H9 (cell line): Measurements from ENCODE around the gene BCKDHA. TPM values are rescaled to one million over a fixed set of nuclear protein-coding genes. Genes with fewer than 3 reads are reported as not detected.

Experiments
- DNase-seq: peaks from one replicate; pipeline ENCODE4 v3.0.0-alpha.2; 2017
- H2AFZ ChIP-seq: one replicate; pipeline ENCODE4 v1.6.1; 2013; ENCODE audit warnings: mild to moderate bottlenecking, low read length, control low read depth, moderate library complexity
- H2AK5ac ChIP-seq: 2 replicates; pipeline ENCODE4 v1.6.1; 2013; ENCODE audit warnings: low read length, control low read depth, mixed read lengths; ENCODE audit not compliant: insufficient read length
- H2BK120ac ChIP-seq: one replicate; pipeline ENCODE4 v1.6.1; 2013; ENCODE audit warnings: low read depth, mild to moderate bottlenecking, low read length, control low read depth, inconsistent platforms; ENCODE audit not compliant: poor library complexity, severe bottlenecking
- H2BK12ac ChIP-seq: 2 replicates; pipeline ENCODE4 v1.6.1; 2013; ENCODE audit warnings: low read length, control low read depth, mixed read lengths, low read depth; ENCODE audit not compliant: insufficient read length
- H2BK15ac ChIP-seq: 2 replicates; pipeline ENCODE4 v1.6.1; 2013; ENCODE audit warnings: low read depth, low read length, control low read depth
- H2BK20ac ChIP-seq: one replicate; pipeline ENCODE4 v1.6.1; 2013; ENCODE audit warnings: low read depth, mild to moderate bottlenecking, low read length, control low read depth, inconsistent platforms; ENCODE audit not compliant: poor library complexity, severe bottlenecking
- H2BK5ac ChIP-seq: 2 replicates; pipeline ENCODE4 v1.6.1; 2013; ENCODE audit warnings: low read length, control low read depth, mixed read lengths; ENCODE audit not compliant: insufficient read length
- H3K14ac ChIP-seq: 2 replicates; pipeline ENCODE4 v1.6.1; 2013; ENCODE audit warnings: low read length, control low read depth; ENCODE audit not compliant: insufficient read depth
- H3K18ac ChIP-seq: 2 replicates; pipeline ENCODE4 v1.6.1; 2013; ENCODE audit warnings: low read depth, mild to moderate bottlenecking, mixed read lengths, low read length, control low read depth; ENCODE audit not compliant: insufficient read length
- H3K23ac ChIP-seq: 2 replicates; pipeline ENCODE4 v1.6.1; 2013; ENCODE audit warnings: low read length, control low read depth, mixed read lengths, low read depth; ENCODE audit not compliant: insufficient read length
- H3K23me2 ChIP-seq: 2 replicates; pipeline ENCODE4 v1.6.1; 2013; ENCODE audit warnings: low read depth, mild to moderate bottlenecking, mixed read lengths, low read length, control low read depth; ENCODE audit not compliant: insufficient read length, poor library complexity, severe bottlenecking
- H3K27ac ChIP-seq: 2 replicates; pipeline ENCODE4 v1.5.1; 2013; ENCODE audit warnings: low read length, control low read depth, mixed read lengths, low read depth; ENCODE audit not compliant: insufficient read length
- H3K27me3 ChIP-seq: 2 replicates; pipeline ENCODE4 v1.6.1; 2013; ENCODE audit warnings: low read length, control low read depth, inconsistent platforms; ENCODE audit not compliant: insufficient read depth
- H3K4ac ChIP-seq: 2 replicates; pipeline ENCODE4 v1.6.1; 2013; ENCODE audit warnings: low read depth, mild to moderate bottlenecking, control low read depth, inconsistent platforms, low read length, moderate library complexity
- H3K4me1 ChIP-seq: 2 replicates; pipeline ENCODE4 v1.6.1; 2013; ENCODE audit warnings: low read length, control low read depth, inconsistent platforms; ENCODE audit not compliant: insufficient read depth
- H3K4me2 ChIP-seq: 2 replicates; pipeline ENCODE4 v1.6.1; 2013; ENCODE audit warnings: low read length, control low read depth, mixed read lengths; ENCODE audit not compliant: insufficient read length, insufficient read depth
- H3K56ac ChIP-seq: 2 replicates; pipeline ENCODE4 v1.6.1; 2013; ENCODE audit warnings: low read depth, mild to moderate bottlenecking, mixed read lengths, low read length, control low read depth; ENCODE audit not compliant: insufficient read length
- H3K79me1 ChIP-seq: 2 replicates; pipeline ENCODE4 v1.6.1; 2013; ENCODE audit warnings: low read depth, mild to moderate bottlenecking, moderate library complexity, low read length, control low read depth, inconsistent platforms; ENCODE audit not compliant: insufficient read depth, poor library complexity, severe bottlenecking
- H3K79me2 ChIP-seq: 2 replicates; pipeline ENCODE4 v1.6.1; 2013; ENCODE audit warnings: low read length, control low read depth, inconsistent platforms; ENCODE audit not compliant: insufficient read depth
- H3K9ac ChIP-seq: 2 replicates; pipeline ENCODE4 v1.6.1; 2013; ENCODE audit warnings: low read length, control low read depth, mixed read lengths; ENCODE audit not compliant: insufficient read length; ENCODE audit errors: extremely low read depth
- H3K9me3 ChIP-seq: one replicate; pipeline ENCODE4 v1.6.1; 2013; ENCODE audit warnings: low read depth, low read length, inconsistent platforms; ENCODE audit not compliant: control insufficient read depth
- H3T11ph ChIP-seq: one replicate; pipeline ENCODE4 v1.6.1; 2013; ENCODE audit warnings: mild to moderate bottlenecking, low read length, control low read depth, inconsistent platforms
- H4K20me1 ChIP-seq: one replicate; pipeline ENCODE4 v1.6.1; 2013; ENCODE audit not compliant: control insufficient read depth, insufficient read length, insufficient read depth
- H4K5ac ChIP-seq: 2 replicates; pipeline ENCODE4 v1.6.1; 2013; ENCODE audit warnings: low read depth, mild to moderate bottlenecking, mixed read lengths, low read length, control low read depth; ENCODE audit not compliant: insufficient read length
- H4K8ac ChIP-seq: replicated peaks from 2 replicates; pipeline ENCODE4 v1.6.1; 2013; ENCODE audit warnings: low read length, control low read depth, mixed read lengths, low read depth; ENCODE audit not compliant: insufficient read length
- H4K91ac ChIP-seq: 2 replicates; pipeline ENCODE4 v1.6.1; 2013; ENCODE audit warnings: low read depth, mild to moderate bottlenecking, moderate library complexity, mixed read lengths, low read length, control low read depth; ENCODE audit not compliant: insufficient read length
- H3K27ac Mint-ChIP-seq, 3 experiments: 2 replicates in 2 of 3; 3 replicates in 1 of 3; pipeline ENCODE4 v1.8.0; 2020 to 2021; ENCODE audit warnings: mixed read lengths in 3 of 3, mild to moderate bottlenecking in 1 of 3, moderate library complexity in 1 of 3
- H3K27me3 Mint-ChIP-seq: 2 replicates; pipeline ENCODE4 v1.8.0; 2021; ENCODE audit warnings: low read depth, mild to moderate bottlenecking, moderate library complexity, mixed read lengths
- H3K36me3 Mint-ChIP-seq, 3 experiments: 2 replicates in 2 of 3; 3 replicates in 1 of 3; pipeline ENCODE4 v1.8.0; 2020 to 2021; ENCODE audit warnings: low read depth in 3 of 3, mixed read lengths in 3 of 3; ENCODE audit not compliant: insufficient read depth in 1 of 3
- H3K4me1 Mint-ChIP-seq, 2 experiments: 2 replicates each; pipeline ENCODE4 v1.8.0; 2020; ENCODE audit warnings: mixed read lengths in 2 of 2
- H3K4me3 Mint-ChIP-seq, 2 experiments: 2 replicates in 1 of 2; 3 replicates in 1 of 2; pipeline ENCODE4 v1.8.0; 2020 to 2021; ENCODE audit warnings: mild to moderate bottlenecking in 2 of 2, mixed read lengths in 2 of 2, moderate library complexity in 1 of 2
- H3K9me3 Mint-ChIP-seq, 2 experiments: 2 replicates in 1 of 2; 3 replicates in 1 of 2; pipeline ENCODE4 v1.8.0; 2020; ENCODE audit warnings: mild to moderate bottlenecking in 2 of 2, mixed read lengths in 2 of 2, moderate library complexity in 1 of 2
- CTCF ChIP-seq: fragments of 200-600 bp; sonication (generic); conservative IDR thresholded peaks from 3 replicates; pipeline ENCODE4 v1.8.0; 2021; ENCODE audit warnings: antibody characterized with exemption, mild to moderate bottlenecking
- WGBS: extraction: QIAGEN DNeasy Blood & Tissue Kit; methylation state at CpG from one replicate; pipeline ENCODE4 v1.1.7; 2013; ENCODE audit warnings: missing lambda C conversion rate, low lambda C conversion rate, mixed read lengths; ENCODE audit not compliant: insufficient read length; ENCODE audit errors: extremely low coverage; 5-methylcytosine and 5-hydroxymethylcytosine counted together
- total RNA-seq: library from RNA; stranded (reverse); gene quantifications from 2 replicates; pipeline ENCODE4 v1.2.1, GENCODE V29; 2021

The BCKDHA gene
- total RNA-seq, 1 experiment from 2014 or later = 21.1 TPM

DNA sequence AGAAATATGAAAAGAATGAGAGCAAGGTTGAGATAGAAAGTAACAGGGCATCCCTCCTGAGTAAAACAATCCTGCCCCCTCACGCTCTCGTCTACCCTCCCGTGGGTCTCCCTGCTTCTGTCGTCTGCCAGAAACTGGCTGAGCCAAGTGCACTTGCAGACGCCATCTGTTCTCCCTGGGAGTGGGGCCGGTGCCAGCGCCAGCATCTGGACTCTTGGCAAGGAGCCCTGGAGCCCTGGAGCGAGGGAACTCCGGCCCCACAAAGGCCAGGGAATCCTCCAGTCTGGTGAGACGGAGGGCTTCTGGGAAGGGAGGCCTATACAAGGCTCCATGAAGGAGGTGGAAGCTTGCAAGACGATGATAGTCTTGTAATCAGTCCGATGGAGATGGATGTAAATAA lies 23.6 kb upstream of the BCKDHA start:
- Histone ChIP-seq H3K9ac (no peak overlapping the region), H2BK120ac (no peak overlapping the region), H3K14ac (no peak overlapping the region), H2AK5ac (no peak overlapping the region), H2BK5ac (no peak overlapping the region), H2BK15ac (no peak overlapping the region), H3K4me2 (no peak overlapping the region), H2AFZ (no peak overlapping the region), H3K79me1 (no peaks in the 10 kb centered on the region), H3T11ph (no peak overlapping the region), H3K4me1 (peaks cover 2% of the 10 kb centered on the region; the same call in 1 of the 2 replicates), H4K8ac (no peak overlapping the region), H3K79me2 (no peaks in the 10 kb centered on the region), H3K23me2 (peaks cover 7% of the 10 kb centered on the region), H4K20me1 (no peaks in the 10 kb centered on the region), H3K27ac (no peak overlapping the region), H3K4ac (no peak overlapping the region), H2BK20ac (no peak overlapping the region), H4K5ac (no peak overlapping the region), H3K9me3 (no peaks in the 10 kb centered on the region), H3K27me3 (no peaks in the 10 kb centered on the region), H2BK12ac (no peak overlapping the region), H3K56ac (no peak overlapping the region), H4K91ac (no peak overlapping the region), H3K23ac (no peak overlapping the region), H3K18ac (no peak overlapping the region)
- no peak for TF ChIP-seq CTCF
- H3K36me3 Mint-ChIP-seq = no peaks in the 10 kb centered on the region
- no peak overlapping the region; a peak in 1 of 7 replicates for H3K27ac Mint-ChIP-seq
- peaks cover 7% of the 10 kb centered on the region for H3K27me3 Mint-ChIP-seq
- peaks cover 12 to 19% of the 10 kb centered on the region in 2 experiments for H3K4me1 Mint-ChIP-seq
- no peak for DNase-seq
- H3K9me3 Mint-ChIP-seq = no peaks in the 10 kb centered on the region; a peak in 1 of 5 replicates
- WGBS = no CpG with 5 or more reads among the region's 12 CpGs
- H3K4me3 Mint-ChIP-seq = no peak overlapping the region; a peak in 1 of 5 replicates
